RWPE2 (cell line): ENCODE results near the gene DCLRE1B.

Experiments
- ATAC-seq: fragments of 200-7000 bp; cut with Tn5 transposase; 3 replicates; pipeline ENCODE4 v1.9.1; 2021; ENCODE audit warnings: low read depth
- DNase-seq: peaks from one replicate; pipeline ENCODE4 v3.0.0-alpha.2; 2020; ENCODE audit warnings: low spot score
- H3K27ac ChIP-seq: fragments of 450-650 bp; 2 replicates; pipeline ENCODE4 v1.5.1; 2017; ENCODE audit warnings: mild to moderate bottlenecking; ENCODE audit not compliant: poor library complexity, severe bottlenecking
- H3K27me3 ChIP-seq: fragments of 250-450 bp; sonication (Bioruptor Pico); 2 replicates; pipeline ENCODE4 v1.5.1; 2021; ENCODE audit warnings: mild to moderate bottlenecking, moderate library complexity; ENCODE audit not compliant: insufficient read depth, poor library complexity, severe bottlenecking
- H3K36me3 ChIP-seq: fragments of 250-450 bp; sonication (Bioruptor Pico); 2 replicates; pipeline ENCODE4 v1.5.1; 2020; ENCODE audit warnings: low read depth, mild to moderate bottlenecking, moderate library complexity
- H3K4me1 ChIP-seq: fragments of 250-450 bp; sonication (Bioruptor Pico); 2 replicates; pipeline ENCODE4 v1.5.1; 2021; ENCODE audit warnings: mild to moderate bottlenecking, moderate library complexity; ENCODE audit not compliant: insufficient read depth, poor library complexity, severe bottlenecking
- H3K4me3 ChIP-seq: fragments of 250-450 bp; sonication (Bioruptor Pico); 2 replicates; pipeline ENCODE4 v1.5.1; 2021; ENCODE audit warnings: mild to moderate bottlenecking, moderate library complexity; ENCODE audit not compliant: severe bottlenecking
- H3K9me3 ChIP-seq: fragments of 250-450 bp; sonication (Bioruptor Pico); 2 replicates; pipeline ENCODE4 v1.5.1; 2021; ENCODE audit warnings: mild to moderate bottlenecking, moderate library complexity; ENCODE audit not compliant: severe bottlenecking
- CTCF ChIP-seq: fragments of 450-650 bp; IDR thresholded peaks from one replicate; pipeline ENCODE4 v1.5.1; 2017; ENCODE audit warnings: mild to moderate bottlenecking, moderate library complexity; ENCODE audit not compliant: poor library complexity, severe bottlenecking

The DCLRE1B gene

GRCh38 chr1:113858418-113858817 is 46.7 kb upstream of the DCLRE1B start:
- Histone ChIP-seq H3K36me3 (no peaks in the 10 kb centered on the region), H3K27me3 (no peaks in the 10 kb centered on the region), H3K9me3 (no peaks in the 10 kb centered on the region), H3K4me3 (no peak overlapping the region), H3K27ac (no peak overlapping the region), H3K4me1 (peaks cover 17% of the 10 kb centered on the region)
- no peak for DNase-seq
- ATAC-seq: no peak
- no peak for TF ChIP-seq CTCF

- Histone ChIP-seq H3K4me1 (peaks cover 17% of the 10 kb centered on the region), H3K27me3 (no peaks in the 10 kb centered on the region), H3K9me3 (no peaks in the 10 kb centered on the region), H3K27ac (no peak overlapping the region), H3K4me3 (no peak overlapping the region), H3K36me3 (no peaks in the 10 kb centered on the region)
- TF ChIP-seq CTCF: no peak
- no peak for DNase-seq
- no peak for ATAC-seq
Observed at GRCh38 chr1:113858982-113859381, 46.1 kb upstream of the DCLRE1B start.

GRCh38 chr1:113859478-113860175 is 45.5 kb upstream of the DCLRE1B start:
- H3K9me3 ChIP-seq: no peaks in the 10 kb centered on the region
- H3K36me3 ChIP-seq: no peaks in the 10 kb centered on the region
- H3K4me1 ChIP-seq: peaks cover 17% of the 10 kb centered on the region
- H3K4me3 ChIP-seq: no peak overlapping the region
- no peaks in the 10 kb centered on the region for H3K27me3 ChIP-seq
- no peak for ATAC-seq
- TF ChIP-seq CTCF: no peak
- peak overlapping the region; percentile 67 for H3K27ac ChIP-seq
- DNase-seq: no peak

- ATAC-seq (peak; percentile 85), DNase-seq (no peak)
- no peak for TF ChIP-seq CTCF
- Histone ChIP-seq H3K27ac (peak overlapping the region; percentile 67), H3K4me1 (peaks cover 17% of the 10 kb centered on the region), H3K36me3 (no peaks in the 10 kb centered on the region), H3K27me3 (no peaks in the 10 kb centered on the region), H3K4me3 (no peak overlapping the region), H3K9me3 (no peaks in the 10 kb centered on the region)
Observed at GRCh38 chr1:113860891-113861290, 44.2 kb upstream of the DCLRE1B start.

- Histone ChIP-seq H3K9me3 (no peaks in the 10 kb centered on the region), H3K4me1 (peaks cover 18% of the 10 kb centered on the region), H3K4me3 (no peak overlapping the region), H3K36me3 (no peaks in the 10 kb centered on the region), H3K27me3 (no peaks in the 10 kb centered on the region), H3K27ac (peak overlapping the region; percentile 67)
- TF ChIP-seq CTCF: no peak
- no peak for DNase-seq
- no peak for ATAC-seq
Observed at GRCh38 chr1:113861641-113862040, 43.5 kb upstream of the DCLRE1B start.
